A673 (cell line): ENCODE data around the gene GNL3. TPM values are rescaled to one million over a fixed set of nuclear protein-coding genes. Genes with fewer than 3 reads are reported as not detected.
"Not testable (repeated sequence)": the region's sequence is repeated elsewhere in the genome, so short reads cannot be mapped to it uniquely, and the experiment has no call there.

ENCODE experiments used
- BruUV-seq: library from RNA; stranded (reverse); fragments of 400-500 nt; replicated peaks from 2 replicates; lab custom pipeline; 2021; lab: Mats Ljungman, UMichigan
- CTCF ChIA-PET: fragments of 300-600 bp; sonication (Branson Sonifier 250); formaldehyde crosslinking; loops from one replicate; lab custom pipeline; 2022; ENCODE audit warnings: antibody characterized with exemption; lab: Charles Lee
- POLR2A ChIA-PET: fragments of 300-600 bp; sonication (Branson Sonifier 250); formaldehyde crosslinking; loops from one replicate; lab custom pipeline; 2022; ENCODE audit warnings: antibody characterized with exemption; ENCODE audit not compliant: low non-redundant PET; lab: Charles Lee
- DNase-seq: peaks from one replicate; pipeline ENCODE4 v3.0.0-alpha.2; 2015; ENCODE audit warnings: low spot score
- H3K27ac ChIP-seq: fragments of 200-600 bp; sonication (generic); 2 replicates; pipeline ENCODE4 v1.5.1; 2016; ENCODE audit warnings: mixed run types, low read depth, mild to moderate bottlenecking, mixed read lengths, antibody characterized with exemption, low read length; ENCODE audit not compliant: poor library complexity, severe bottlenecking
- H3K27me3 ChIP-seq: fragments of 200-600 bp; sonication (generic); replicated peaks from 2 replicates; pipeline ENCODE4 v1.6.1; 2017; ENCODE audit warnings: mixed run types, low read depth, mild to moderate bottlenecking, mixed read lengths, antibody characterized with exemption, low read length; ENCODE audit not compliant: insufficient read depth, poor library complexity
- H3K36me3 ChIP-seq: fragments of 200-600 bp; sonication (generic); 2 replicates; pipeline ENCODE4 v1.6.1; 2016; ENCODE audit warnings: mixed run types, mild to moderate bottlenecking, mixed read lengths, antibody characterized with exemption, low read length; ENCODE audit not compliant: insufficient read depth, poor library complexity, severe bottlenecking
- H3K4me1 ChIP-seq: fragments of 200-600 bp; sonication (generic); 2 replicates; pipeline ENCODE4 v1.6.1; 2017; ENCODE audit warnings: mixed run types, mild to moderate bottlenecking, mixed read lengths, antibody characterized with exemption, low read length; ENCODE audit not compliant: insufficient read depth, poor library complexity, severe bottlenecking
- H3K4me3 ChIP-seq: fragments of 200-600 bp; sonication (generic); 2 replicates; pipeline ENCODE4 v1.5.1; 2016; ENCODE audit warnings: low read depth, mixed run types, mild to moderate bottlenecking, mixed read lengths, low read length; ENCODE audit not compliant: poor library complexity, severe bottlenecking
- H3K9me3 ChIP-seq: fragments of 200-600 bp; sonication (generic); 2 replicates; pipeline ENCODE4 v1.6.1; 2016; ENCODE audit warnings: mixed run types, low read depth, mild to moderate bottlenecking, mixed read lengths, antibody characterized with exemption, low read length; ENCODE audit not compliant: poor library complexity, severe bottlenecking
- EZH2 ChIP-seq: fragments of 200-600 bp; sonication (generic); IDR thresholded peaks from 2 replicates; pipeline ENCODE4 v1.6.1; 2017; ENCODE audit warnings: borderline replicate concordance, low read depth, mild to moderate bottlenecking, mixed read lengths, antibody characterized with exemption, low read length; ENCODE audit not compliant: poor library complexity, severe bottlenecking
- intact Hi-C: fragments of 100-400 bp; cut with micrococcal nuclease; formaldehyde crosslinking; loops from one replicate; pipeline ENCODE4 v1.10.0; 2022; ENCODE audit not compliant: unreplicated experiment
- total RNA-seq: library from RNA; stranded (reverse); gene quantifications from 2 replicates; pipeline ENCODE4 v1.2.3, GENCODE V29; 2021
- TF ChIP-seq, protein P1 (sequence below): fragments of 300-800, 200-600 bp; sonication (generic); conservative IDR thresholded peaks from 2 replicates; pipeline ENCODE4 v1.5.1; 2017; ENCODE audit warnings: low read depth, mild to moderate bottlenecking, antibody characterized with exemption, low read length, moderate library complexity, mixed read lengths

The GNL3 gene
- total RNA-seq, 1 experiment from 2014 or later = 110 TPM

DNA sequence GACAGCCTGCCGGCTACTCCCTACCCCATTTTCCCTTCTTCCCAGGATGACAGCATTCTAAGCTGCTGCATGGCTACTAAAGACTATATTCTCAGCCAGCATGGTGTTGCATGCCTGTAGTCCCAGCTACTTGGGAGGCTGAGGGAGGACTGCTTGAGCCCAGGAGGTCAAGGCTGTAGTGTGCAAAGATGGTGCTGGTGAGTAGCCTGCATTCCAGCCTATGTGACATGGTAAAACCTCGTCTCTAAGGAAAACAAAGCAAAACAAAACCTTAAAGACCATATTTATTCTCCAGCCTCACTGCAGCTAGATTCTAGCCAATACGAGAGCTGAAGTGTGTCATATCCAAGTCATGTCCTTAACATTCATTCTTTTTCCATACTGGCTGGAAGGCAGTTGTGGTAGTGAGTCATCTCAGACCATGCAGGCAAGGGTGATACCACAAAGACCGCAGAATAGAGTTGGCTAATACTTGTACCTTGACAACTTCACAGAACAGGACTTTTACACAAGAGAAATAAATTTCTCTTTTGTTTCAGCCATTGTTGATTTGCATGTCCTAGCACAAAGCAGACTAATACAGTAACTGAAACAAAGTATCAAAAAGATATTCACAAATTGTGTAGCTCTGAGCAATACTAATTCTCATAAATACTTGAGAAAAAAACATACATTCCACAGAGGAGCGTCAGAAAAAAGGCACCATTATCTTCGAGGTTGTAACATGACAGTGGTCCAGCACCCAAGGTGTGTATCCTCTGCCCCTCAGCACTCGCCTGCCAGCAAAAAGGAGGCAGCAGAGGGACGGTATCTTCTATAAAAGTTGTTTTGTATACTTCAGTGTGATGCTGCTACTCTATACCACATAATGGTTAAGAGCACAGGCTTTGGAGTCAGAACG is 15.0 kb upstream of the GNL3 start:
- CTCF ChIA-PET = no interaction called here
- H3K4me3 ChIP-seq = no peak overlapping the region
- no TSS peak for BruUV-seq
- POLR2A ChIA-PET = no interaction called here
- no peaks in the 10 kb centered on the region for H3K9me3 ChIP-seq
- H3K27ac ChIP-seq = no peak overlapping the region
- H3K4me1 ChIP-seq = no peaks in the 10 kb centered on the region
- DNase-seq = no peak
- peaks cover 21% of the 10 kb centered on the region for H3K36me3 ChIP-seq
- intact Hi-C loops = no loop called here
- H3K27me3 ChIP-seq = no peaks in the 10 kb centered on the region
- no peak for TF ChIP-seq EZH2
- TF ChIP-seq, protein P1, sequence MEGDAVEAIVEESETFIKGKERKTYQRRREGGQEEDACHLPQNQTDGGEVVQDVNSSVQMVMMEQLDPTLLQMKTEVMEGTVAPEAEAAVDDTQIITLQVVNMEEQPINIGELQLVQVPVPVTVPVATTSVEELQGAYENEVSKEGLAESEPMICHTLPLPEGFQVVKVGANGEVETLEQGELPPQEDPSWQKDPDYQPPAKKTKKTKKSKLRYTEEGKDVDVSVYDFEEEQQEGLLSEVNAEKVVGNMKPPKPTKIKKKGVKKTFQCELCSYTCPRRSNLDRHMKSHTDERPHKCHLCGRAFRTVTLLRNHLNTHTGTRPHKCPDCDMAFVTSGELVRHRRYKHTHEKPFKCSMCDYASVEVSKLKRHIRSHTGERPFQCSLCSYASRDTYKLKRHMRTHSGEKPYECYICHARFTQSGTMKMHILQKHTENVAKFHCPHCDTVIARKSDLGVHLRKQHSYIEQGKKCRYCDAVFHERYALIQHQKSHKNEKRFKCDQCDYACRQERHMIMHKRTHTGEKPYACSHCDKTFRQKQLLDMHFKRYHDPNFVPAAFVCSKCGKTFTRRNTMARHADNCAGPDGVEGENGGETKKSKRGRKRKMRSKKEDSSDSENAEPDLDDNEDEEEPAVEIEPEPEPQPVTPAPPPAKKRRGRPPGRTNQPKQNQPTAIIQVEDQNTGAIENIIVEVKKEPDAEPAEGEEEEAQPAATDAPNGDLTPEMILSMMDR = no peak

DNA sequence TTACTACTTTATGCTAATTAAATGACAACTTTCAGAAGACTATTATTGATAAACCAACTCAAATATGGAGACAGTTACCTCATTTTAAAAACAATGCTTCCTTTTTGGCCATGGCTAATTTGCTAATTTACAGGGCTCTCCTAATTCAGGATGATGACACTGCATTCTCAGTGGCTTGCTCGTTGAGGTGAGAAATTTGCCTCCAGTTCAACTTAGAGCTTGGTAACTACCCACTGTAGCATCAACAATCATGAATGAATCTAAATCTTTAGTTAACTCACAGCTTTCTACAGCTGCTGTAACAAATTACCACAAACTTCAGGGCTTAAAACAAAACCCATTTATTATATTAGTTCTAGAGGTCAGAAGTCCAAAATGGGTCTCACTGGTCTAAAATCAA is 14.2 kb upstream of the GNL3 start:
- Histone ChIP-seq H3K27ac (no peak overlapping the region), H3K4me1 (no peaks in the 10 kb centered on the region), H3K4me3 (no peak overlapping the region), H3K27me3 (no peaks in the 10 kb centered on the region), H3K36me3 (peaks cover 21% of the 10 kb centered on the region), H3K9me3 (no peaks in the 10 kb centered on the region)
- intact Hi-C loops = no loop called here
- POLR2A ChIA-PET = no interaction called here
- BruUV-seq = no TSS peak
- CTCF ChIA-PET = no interaction called here
- TF ChIP-seq EZH2 = no peak
- TF ChIP-seq, protein P1 = no peak
- no peak for DNase-seq

DNA sequence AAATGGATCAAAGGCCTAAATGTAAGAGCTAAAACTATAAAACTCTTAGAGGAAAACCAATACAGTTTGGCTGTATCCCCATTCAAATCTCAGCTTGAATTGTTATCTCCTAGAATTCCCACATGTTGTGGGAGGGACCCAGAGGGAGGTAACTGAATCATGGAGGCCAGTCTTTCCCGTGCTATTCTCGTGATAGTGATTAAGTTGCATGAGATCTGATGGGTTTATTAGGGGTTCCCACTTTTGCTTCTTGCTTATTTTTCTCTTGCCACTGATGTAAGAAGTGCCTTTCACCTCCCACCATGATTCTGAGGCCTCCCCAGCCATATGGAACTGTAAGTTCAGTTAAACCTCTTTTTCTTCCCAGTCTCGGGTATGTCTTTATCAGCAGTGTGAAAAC is 9.6 kb upstream of the GNL3 start:
- H3K4me1 ChIP-seq, H3K9me3 ChIP-seq, H3K27ac ChIP-seq, intact Hi-C loops, POLR2A ChIA-PET, CTCF ChIA-PET, H3K4me3 ChIP-seq, DNase-seq, H3K27me3 ChIP-seq, BruUV-seq: not testable (repeated sequence)
- H3K36me3 ChIP-seq = peaks cover 30% of the 10 kb centered on the region
